NCI-H1417 (cell line): ENCODE data around the gene TMEM198.

Source experiments
- DNase-seq, 3 experiments: peaks; one replicate each; lab custom pipeline; 2025; lab: John Stamatoyannopoulos, UW

Gene TMEM198

GRCh38 chr2:219509780-219510511, 33.9 kb upstream of the TMEM198 start:
- DNase-seq, result peak; percentile 24 to 65 (median 54)

- DNase-seq, result no peak
These were observed 33.2 kb upstream of the TMEM198 start for GRCh38 chr2:219510512-219511135.

GRCh38 chr2:219511547-219512325, 32.1 kb upstream of the TMEM198 start:
- DNase-seq, result peak in 2 of 3 experiments; percentile 4 to 40

DNA sequence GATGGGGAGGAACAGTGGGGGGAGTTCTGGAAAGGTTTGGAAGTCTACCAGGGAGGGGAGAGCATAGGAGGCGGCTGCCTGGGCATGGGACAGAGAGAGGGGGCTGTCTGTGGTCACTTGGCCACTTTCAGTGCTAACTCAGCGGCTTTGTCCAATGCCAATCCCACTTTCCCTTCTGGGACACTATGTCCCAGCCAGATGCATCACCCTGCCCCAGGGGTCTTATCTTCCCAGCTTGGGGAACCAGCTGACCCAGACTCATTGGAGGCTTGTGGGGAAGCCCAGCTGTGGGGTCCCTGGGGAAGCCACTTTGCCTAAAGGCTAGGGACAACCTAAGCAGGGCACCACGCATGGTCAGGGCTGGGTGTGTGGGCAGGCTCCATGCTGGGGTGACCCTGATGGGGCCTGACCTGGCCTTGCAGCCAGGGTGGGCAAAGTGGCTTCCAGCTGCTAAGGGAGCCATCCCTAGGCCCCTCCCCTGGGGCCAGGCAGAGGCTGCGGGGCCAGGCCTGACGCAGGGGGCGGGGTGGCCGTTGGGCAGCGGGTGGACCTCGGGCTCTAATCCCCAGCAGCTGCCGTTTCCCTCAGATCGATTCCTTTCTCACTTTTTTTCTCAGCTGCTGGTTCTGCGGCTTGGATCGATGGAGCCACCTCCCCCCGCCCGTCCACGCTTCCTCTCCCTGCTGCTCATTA, 31.2 kb upstream of the TMEM198 start:
- peak in 2 of 3 experiments; percentile 18 to 21 for DNase-seq

DNA sequence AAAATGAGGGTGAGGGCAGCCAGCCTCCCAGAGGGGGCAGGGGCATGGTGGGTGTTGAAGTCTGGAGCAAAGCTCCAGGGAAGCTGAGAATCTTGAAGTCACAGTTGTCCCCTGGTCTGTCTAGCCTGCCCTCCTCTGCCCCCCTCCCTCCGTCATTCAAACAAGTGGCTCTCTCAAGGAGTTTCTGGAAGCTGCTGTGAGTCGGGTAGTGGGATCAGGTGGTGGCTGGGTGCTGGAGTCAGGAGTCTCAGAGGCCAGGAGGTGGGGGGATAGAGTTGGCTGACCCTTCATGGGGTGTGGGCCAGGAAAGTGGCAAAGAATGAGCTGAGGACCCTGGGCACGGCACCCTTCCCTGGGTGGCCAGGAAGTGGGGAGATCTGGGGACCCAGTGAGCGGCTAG, 30.0 kb upstream of the TMEM198 start:
- DNase-seq, result peak in 1 of 3 experiments; percentile 40

DNA sequence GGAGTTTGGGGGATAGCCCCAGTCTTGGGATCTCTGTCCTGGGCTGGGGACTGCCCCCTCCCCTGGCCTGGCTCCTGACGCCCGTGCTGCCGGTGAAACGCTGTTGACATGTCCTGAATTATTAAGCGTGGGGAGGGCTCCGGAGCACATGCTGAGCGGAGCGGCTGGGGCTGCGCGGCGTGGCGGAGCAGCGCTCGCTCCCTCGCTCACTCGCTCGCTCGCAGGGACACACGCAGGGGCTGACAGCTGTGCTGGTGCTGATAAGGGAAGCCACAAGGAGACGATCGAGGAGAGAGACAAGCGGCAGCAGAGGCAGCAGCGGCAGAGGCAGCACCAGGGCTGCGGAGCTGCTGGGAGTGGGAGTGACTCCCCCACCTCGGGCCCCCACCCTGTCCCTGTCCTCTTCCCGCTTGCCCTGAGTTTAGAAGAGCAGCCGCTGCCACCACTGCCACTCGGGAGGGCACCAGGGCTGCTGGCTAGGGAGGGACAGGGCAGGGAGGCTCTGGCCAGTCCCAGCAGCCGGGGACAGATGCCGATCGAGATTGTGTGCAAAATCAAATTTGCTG, 29.5 kb upstream of the TMEM198 start, which contains the start of gene ASIC4:
Gene ASIC4, plus strand, starts transcription at position 287 of the 566 bp plus-strand sequence. Its CDS starts 243 bp downstream, at position 530.
- DNase-seq, result peak in 2 of 3 experiments; percentile 30 to 53

DNA sequence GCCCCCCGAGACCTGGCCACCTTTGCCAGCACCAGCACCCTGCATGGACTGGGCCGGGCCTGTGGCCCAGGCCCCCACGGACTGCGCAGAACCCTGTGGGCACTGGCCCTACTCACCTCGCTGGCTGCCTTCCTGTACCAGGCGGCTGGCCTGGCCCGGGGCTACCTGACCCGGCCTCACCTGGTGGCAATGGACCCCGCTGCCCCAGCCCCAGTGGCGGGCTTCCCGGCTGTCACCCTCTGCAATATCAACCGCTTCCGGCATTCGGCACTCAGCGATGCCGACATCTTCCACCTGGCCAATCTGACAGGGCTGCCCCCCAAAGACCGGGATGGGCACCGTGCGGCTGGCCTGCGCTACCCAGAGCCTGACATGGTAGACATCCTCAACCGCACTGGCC, 29.0 kb upstream of the TMEM198 start:
- no peak for DNase-seq

DNA sequence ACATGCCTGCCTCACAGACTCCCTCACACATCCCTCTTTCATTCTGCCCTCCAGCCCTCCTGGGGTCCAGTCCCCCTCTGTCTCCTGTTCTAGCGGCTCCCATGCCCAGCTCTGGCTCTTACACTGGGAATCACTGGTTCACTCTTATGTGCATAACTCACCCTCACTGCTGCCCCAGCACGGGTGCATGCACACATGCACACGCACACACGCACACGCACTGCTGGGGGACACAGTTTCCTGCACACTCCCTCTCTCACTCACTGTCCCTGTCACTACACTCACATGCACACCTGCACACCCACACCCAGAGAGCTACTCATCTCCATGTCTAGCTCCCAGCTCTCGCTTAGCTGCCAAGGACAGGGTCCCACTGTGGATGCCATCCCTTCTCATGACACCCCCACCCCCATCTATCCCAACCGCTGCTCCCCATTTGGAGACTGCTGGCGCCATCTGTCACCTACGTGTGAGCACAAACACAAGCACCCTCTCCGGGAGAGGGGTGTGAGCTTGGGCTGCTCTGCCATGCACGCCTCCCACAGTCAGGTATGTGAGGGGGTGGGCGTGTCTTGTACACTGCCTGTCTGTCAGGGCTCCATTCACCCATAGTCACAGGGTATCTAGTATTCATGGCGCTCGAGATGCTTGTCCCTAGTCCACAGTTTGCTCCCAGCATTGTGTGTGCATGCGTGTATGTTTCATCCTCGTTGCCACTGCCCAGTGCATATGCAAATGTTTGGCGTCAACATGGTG, 27.8 kb upstream of the TMEM198 start:
- no peak for DNase-seq

GRCh38 chr2:219516888-219517287, 26.9 kb upstream of the TMEM198 start:
- DNase-seq, result no peak

DNA sequence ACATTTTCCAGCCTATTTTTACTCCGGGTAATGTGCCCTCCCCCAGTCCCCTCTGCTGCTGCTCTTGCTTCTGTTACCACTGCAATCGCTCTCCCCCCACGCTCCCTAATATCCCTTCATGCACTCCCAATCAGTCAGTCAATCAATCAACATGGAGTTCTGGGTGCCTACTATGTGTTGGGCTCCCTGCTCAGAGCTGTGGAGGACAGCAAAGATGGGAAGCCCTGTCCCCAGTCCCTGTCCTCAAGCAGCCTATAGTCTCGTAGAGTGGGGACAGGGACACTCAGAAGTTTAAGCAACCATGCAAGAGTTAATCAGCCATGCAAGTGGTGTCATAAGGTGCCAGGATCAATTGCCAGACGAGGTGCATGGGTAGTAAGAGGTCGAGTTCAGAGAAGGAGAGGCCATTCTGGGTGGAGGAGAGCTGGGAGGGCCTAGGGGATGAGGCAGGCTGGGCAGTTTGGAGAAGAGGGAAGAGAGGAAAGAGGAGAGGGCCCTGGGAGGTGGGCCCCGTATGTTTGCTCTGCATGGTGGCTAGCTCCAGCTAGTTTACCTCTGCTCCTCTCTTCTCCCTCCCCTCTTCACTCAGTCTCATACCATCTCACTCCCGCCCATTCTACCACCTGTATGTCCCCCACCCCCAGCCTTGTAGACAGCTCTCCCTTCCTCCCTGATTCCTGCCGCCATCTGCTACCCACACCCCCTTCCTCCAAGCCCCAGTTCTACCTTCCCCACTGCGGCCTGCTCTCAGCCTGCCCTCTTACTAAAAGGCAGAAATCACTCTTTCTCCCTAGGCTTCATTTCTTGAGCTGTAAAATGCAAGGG, 25.7 kb upstream of the TMEM198 start:
- no peak for DNase-seq

DNA sequence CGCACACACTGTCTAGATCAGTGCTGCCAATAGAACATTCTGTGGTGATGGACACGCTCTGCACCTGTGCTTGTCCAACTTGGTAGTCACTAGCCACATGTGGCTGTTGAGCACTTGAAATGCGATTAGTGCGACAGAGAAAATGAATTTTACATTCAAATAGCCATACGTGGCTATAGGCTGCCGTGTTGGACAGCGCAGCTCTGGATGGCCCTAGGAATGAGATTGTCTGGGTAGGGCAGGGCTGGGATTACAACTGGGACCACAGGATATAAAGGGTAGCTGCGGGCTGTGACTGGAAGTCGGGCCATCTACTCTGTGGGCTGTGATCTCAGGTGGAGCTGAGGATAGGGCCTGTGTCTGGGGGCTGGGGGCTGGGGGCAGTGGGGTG, 24.3 kb upstream of the TMEM198 start:
- no peak for DNase-seq

DNA sequence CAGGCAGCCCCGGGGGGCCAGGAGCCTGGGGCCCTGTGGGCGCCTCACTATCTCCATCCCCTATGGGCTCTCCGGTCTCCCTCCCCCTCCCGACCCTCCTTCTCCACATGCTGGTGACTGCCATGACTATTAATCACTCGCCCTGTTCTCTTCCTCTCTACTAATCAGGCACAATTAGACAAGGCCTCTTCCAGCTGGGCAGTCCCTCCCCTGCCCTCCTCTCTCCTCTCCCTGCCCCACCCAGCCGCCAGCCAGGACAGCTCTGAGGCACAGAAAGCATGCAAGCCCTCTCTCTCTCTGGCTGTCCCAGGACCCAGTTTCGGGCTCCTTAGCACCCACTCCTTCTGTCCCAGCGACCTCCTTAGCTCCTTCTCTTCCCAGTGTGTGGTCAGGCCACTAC, 23.7 kb upstream of the TMEM198 start:
- peak in 1 of 3 experiments; percentile 23 for DNase-seq

- peak in 2 of 3 experiments; percentile 33 to 49 for DNase-seq
These were observed 22.6 kb upstream of the TMEM198 start for GRCh38 chr2:219521066-219521880.

- DNase-seq, result peak; percentile 1 to 67 (median 57)
These were observed 21.5 kb upstream of the TMEM198 start for GRCh38 chr2:219522111-219523030.

- DNase-seq, result peak in 1 of 3 experiments; percentile 61
These were observed 20.7 kb upstream of the TMEM198 start for GRCh38 chr2:219523031-219523671.

- DNase-seq, result no peak
These were observed 19.0 kb upstream of the TMEM198 start for GRCh38 chr2:219524817-219525216.

GRCh38 chr2:219525533-219526232, 18.1 kb upstream of the TMEM198 start:
- DNase-seq, result peak in 2 of 3 experiments; percentile 50 to 70
